Measurements from ENCODE around the gene CCDC148.

Gene CCDC148

DNA sequence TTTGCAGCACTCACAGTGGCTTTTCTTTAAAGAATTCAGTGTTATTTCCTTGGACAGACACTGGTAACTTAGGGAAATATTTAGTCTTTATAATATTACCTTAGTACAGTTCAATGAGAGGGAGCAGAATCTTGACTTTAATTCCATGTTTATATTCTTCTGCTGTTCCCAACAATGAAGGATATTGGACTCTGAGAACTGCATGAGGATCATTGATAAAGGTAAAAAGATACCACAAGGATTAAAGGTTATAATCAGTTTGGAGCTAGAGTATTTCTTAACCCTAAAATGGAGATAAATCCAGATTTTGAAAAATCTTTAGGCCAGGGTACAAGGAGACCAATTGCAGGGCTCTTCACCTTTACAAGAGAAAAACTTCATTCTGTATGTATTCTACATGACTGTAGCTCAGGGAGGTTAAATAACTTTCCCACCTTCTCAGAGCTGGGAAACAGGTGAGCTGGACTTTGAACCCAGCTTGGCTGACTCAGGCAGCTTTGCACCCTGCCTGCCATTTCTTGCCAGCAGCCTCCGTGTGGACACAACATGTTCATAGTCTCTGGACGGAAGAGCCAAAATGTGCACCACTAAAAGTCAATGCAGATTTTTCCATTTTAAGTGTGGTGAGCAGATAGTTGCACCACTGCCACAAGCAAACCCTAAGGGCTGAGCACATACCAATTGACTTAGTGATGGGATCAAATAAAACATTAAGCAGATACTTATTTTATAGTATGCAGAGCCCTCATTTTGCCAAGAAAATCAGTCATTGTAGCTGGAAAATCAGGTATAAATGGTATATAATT, 328.2 kb downstream of the CCDC148 start:
- TF ChIP-seq ZNF76 (tag by site-specific recombination; IDR thresholded peaks at IDR 0.05; ENCODE audit: borderline replicate concordance, low read depth) (no peak), ZNF19 (tag by site-specific recombination; IDR thresholded peaks at IDR 0.05; ENCODE audit: low read depth) (no peak), ZNF830 (tag by site-specific recombination; IDR thresholded peaks at IDR 0.05; ENCODE audit: low read depth) (no peak)
- TF ChIP-seq, protein P1, sequence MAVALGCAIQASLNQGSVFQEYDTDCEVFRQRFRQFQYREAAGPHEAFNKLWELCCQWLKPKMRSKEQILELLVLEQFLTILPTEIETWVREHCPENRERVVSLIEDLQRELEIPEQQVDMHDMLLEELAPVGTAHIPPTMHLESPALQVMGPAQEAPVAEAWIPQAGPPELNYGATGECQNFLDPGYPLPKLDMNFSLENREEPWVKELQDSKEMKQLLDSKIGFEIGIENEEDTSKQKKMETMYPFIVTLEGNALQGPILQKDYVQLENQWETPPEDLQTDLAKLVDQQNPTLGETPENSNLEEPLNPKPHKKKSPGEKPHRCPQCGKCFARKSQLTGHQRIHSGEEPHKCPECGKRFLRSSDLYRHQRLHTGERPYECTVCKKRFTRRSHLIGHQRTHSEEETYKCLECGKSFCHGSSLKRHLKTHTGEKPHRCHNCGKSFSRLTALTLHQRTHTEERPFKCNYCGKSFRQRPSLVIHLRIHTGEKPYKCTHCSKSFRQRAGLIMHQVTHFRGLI (tag by site-specific recombination; IDR thresholded peaks at IDR 0.05) = no peak
- no peaks in the 10 kb centered on the region for H3K36me3 ChIP-seq (ENCODE audit: control insufficient read depth in 2 of 2, insufficient read depth in 1 of 2, low read length in 2 of 2)
- ChIA-PET CTCF (interaction anchor here (0.6 kb wide), 1 partner anchor 9 kb away, joined by 3 read pairs; no protein-coding TSS in a partner anchor), POLR2A (no interaction called here)
- H3K4me1 ChIP-seq (ENCODE audit: control insufficient read depth, insufficient read depth, low read length) = no peaks in the 10 kb centered on the region
- H3K4me3 ChIP-seq (ENCODE audit: low read depth, low read length) = no peak overlapping the region
- H3K27ac ChIP-seq (ENCODE audit: extremely low read depth, low read depth, low read length) = no peak overlapping the region
- no peaks in the 10 kb centered on the region for H3K9me3 ChIP-seq (ENCODE audit: control insufficient read depth, insufficient read depth, low read depth, low read length)

GRCh38 chr2:158127380-158127804, 329.2 kb downstream of the CCDC148 start:
- POLR2A ChIA-PET = no interaction called here
- Histone ChIP-seq H3K4me3 (ENCODE audit: low read depth, low read length) (no peak overlapping the region), H3K4me1 (ENCODE audit: control insufficient read depth, insufficient read depth, low read length) (no peaks in the 10 kb centered on the region), H3K36me3 (ENCODE audit: control insufficient read depth in 2 of 2, insufficient read depth in 1 of 2, low read length in 2 of 2) (no peaks in the 10 kb centered on the region), H3K27ac (ENCODE audit: extremely low read depth, low read depth, low read length) (no peak overlapping the region), H3K9me3 (ENCODE audit: control insufficient read depth, insufficient read depth, low read depth, low read length) (no peaks in the 10 kb centered on the region)
- CTCF ChIA-PET = no interaction called here
- no peak for TF ChIP-seq ZNF707 (tag by site-specific recombination; IDR thresholded peaks at IDR 0.05)

DNA sequence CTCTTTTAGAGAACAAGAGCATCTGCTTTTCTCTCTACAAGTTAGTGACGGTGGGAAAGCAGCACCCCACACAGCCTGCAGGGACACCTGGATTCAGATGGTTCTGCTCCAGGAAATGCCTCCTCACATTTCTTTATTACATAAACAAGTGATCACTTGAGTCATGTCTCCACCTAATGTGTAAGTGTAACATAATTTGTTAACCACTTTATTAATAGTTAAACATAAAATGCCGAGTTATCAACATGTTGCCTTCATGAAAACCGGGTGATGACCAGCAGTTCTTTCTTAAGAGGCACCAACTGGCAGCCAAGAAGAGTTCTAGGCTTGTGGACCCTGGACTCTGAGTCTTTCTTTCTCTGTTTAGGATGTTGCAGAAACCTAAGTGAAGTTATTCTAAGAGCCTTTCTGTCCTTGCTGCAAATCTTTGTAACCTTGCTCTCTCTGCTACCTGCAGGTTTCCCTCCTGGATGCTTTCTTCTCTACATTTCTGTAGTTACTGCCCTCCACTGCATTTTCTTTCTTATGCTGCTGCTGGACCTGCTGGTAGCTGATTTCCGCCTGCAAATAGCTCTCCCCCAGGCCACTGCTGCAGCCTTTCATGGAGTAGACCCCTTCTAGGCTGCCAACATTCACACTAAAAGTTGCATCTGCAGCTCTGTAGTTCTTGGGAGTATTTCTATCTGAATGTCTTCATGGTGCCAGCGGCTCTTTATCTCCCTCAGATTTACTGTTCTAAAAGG, 330.6 kb downstream of the CCDC148 start:
- TF ChIP-seq ZNF473 (tag by site-specific recombination; IDR thresholded peaks at IDR 0.05) = no peak
- TF ChIP-seq ZNF155 (tag by site-specific recombination; IDR thresholded peaks at IDR 0.05) = no peak
- no peak for TF ChIP-seq ZSCAN23 (tag by site-specific recombination; IDR thresholded peaks at IDR 0.05)
- no peak for TF ChIP-seq ZNF175 (tag by site-specific recombination; IDR thresholded peaks at IDR 0.05)
- TF ChIP-seq ZNF184 (tag by site-specific recombination; IDR thresholded peaks at IDR 0.05) = no peak
- no peak for TF ChIP-seq ZNF423 (tag by site-specific recombination; IDR thresholded peaks at IDR 0.05)
- TF ChIP-seq GLI2 (tag by site-specific recombination; IDR thresholded peaks at IDR 0.05; ENCODE audit: borderline replicate concordance, low read depth) = no peak
- no peak for TF ChIP-seq ZNF639 (tag by site-specific recombination; IDR thresholded peaks at IDR 0.05)
- H3K4me3 ChIP-seq (ENCODE audit: low read depth, low read length) = no peak overlapping the region
- no peaks in the 10 kb centered on the region for H3K9me3 ChIP-seq (ENCODE audit: control insufficient read depth, insufficient read depth, low read depth, low read length)
- H3K36me3 ChIP-seq (ENCODE audit: control insufficient read depth in 2 of 2, insufficient read depth in 1 of 2, low read length in 2 of 2) = no peaks in the 10 kb centered on the region
- no peak overlapping the region for H3K27ac ChIP-seq (ENCODE audit: extremely low read depth, low read depth, low read length)
- ChIA-PET CTCF (no interaction called here), POLR2A (no interaction called here)
- no peaks in the 10 kb centered on the region for H3K4me1 ChIP-seq (ENCODE audit: control insufficient read depth, insufficient read depth, low read length)

GRCh38 chr2:158124896-158125295, 331.7 kb downstream of the CCDC148 start:
- TF ChIP-seq ZNF146 (tag by site-specific recombination; IDR thresholded peaks at IDR 0.05) = no peak
- TF ChIP-seq OSR2 (tag by site-specific recombination; IDR thresholded peaks at IDR 0.05) = no peak
- TF ChIP-seq ZNF639 (tag by site-specific recombination; IDR thresholded peaks at IDR 0.05) = no peak
- TF ChIP-seq ZNF785 (tag by site-specific recombination; IDR thresholded peaks at IDR 0.05) = no peak
- no peak for TF ChIP-seq ZNF521 (tag by site-specific recombination; IDR thresholded peaks at IDR 0.05)
- ChIA-PET POLR2A (no interaction called here), CTCF (no interaction called here)
- Histone ChIP-seq H3K27ac (ENCODE audit: extremely low read depth, low read depth, low read length) (no peak overlapping the region), H3K9me3 (ENCODE audit: control insufficient read depth, insufficient read depth, low read depth, low read length) (no peaks in the 10 kb centered on the region), H3K36me3 (ENCODE audit: control insufficient read depth in 2 of 2, insufficient read depth in 1 of 2, low read length in 2 of 2) (no peaks in the 10 kb centered on the region), H3K4me3 (ENCODE audit: low read depth, low read length) (no peak overlapping the region), H3K4me1 (ENCODE audit: control insufficient read depth, insufficient read depth, low read length) (no peaks in the 10 kb centered on the region)
